ENCODE data around the gene SLC16A6.

GRCh38 chr17:68304706-68305105, 13.8 kb upstream of the SLC16A6 start:
- TF ChIP-seq POLR2A (IDR thresholded peaks at IDR 0.05; ENCODE audit: low read depth, low read length) (no peak), POLR2AphosphoS5 (IDR thresholded peaks at IDR 0.05; ENCODE audit: low read depth, low read length) (no peak)

Data from GM12892 (cell line).